Tibial nerve (tissue), 4 donors: ENCODE measurements around the gene MICAL2.

ENCODE experiments used
- CTCF ChIP-seq, 5 experiments: fragments of 200-600 bp in 3 of 5; fragments of 450-650 bp in 2 of 5; sonication (generic) in 3 of 5; IDR thresholded peaks; one replicate each; pipeline ENCODE4 v1.5.1; 2016 to 2019; ENCODE audit warnings: antibody characterized with exemption in 5 of 5, mild to moderate bottlenecking in 3 of 5, moderate library complexity in 2 of 5
- EP300 ChIP-seq, 2 donors: sonication (generic); formaldehyde crosslinking; IDR thresholded peaks; one replicate each; pipeline ENCODE4 v1.6.1; 2017; ENCODE audit warnings: antibody characterized with exemption in 2 of 2, mild to moderate bottlenecking in 1 of 2
- POLR2A ChIP-seq, 2 donors: fragments of 450-650 bp; IDR thresholded peaks; one replicate each; pipeline ENCODE4 v1.6.1; 2017; ENCODE audit warnings: antibody characterized with exemption in 2 of 2, mild to moderate bottlenecking in 2 of 2, moderate library complexity in 2 of 2

GRCh38 chr11:12128301-12128751 lies 17.9 kb downstream of the MICAL2 start:
- TF ChIP-seq EP300 (IDR thresholded peaks at IDR 0.05) (no peak), CTCF (IDR thresholded peaks at IDR 0.05) (no peak), POLR2A (IDR thresholded peaks at IDR 0.05) (no peak)
